ENCODE measurements around the gene CES4A.
A peak's percentile ranks its signal among the peaks of the same experiment; 100 is the strongest.
"Not testable (repeated sequence)": the region's sequence is repeated elsewhere in the genome, so short reads cannot be mapped to it uniquely, and the experiment has no call there.

Gene CES4A

GRCh38 chr16:67030221-67030962, 42.0 kb downstream of the CES4A start:
- H3K4me1 Mint-ChIP-seq (ENCODE audit: low read depth) = peaks cover 56% of the 10 kb centered on the region
- H3K36me3 Mint-ChIP-seq = peaks cover 8% of the 10 kb centered on the region
- peak overlapping the region; percentile 86 for H3K27ac Mint-ChIP-seq
- H3K4me3 Mint-ChIP-seq = peak overlapping the region; percentile 92
- no peaks in the 10 kb centered on the region for H3K27me3 Mint-ChIP-seq
- no peaks in the 10 kb centered on the region for H3K9me3 Mint-ChIP-seq (ENCODE audit: low read depth)

GRCh38 chr16:67034487-67034886, 46.1 kb downstream of the CES4A start:
- H3K36me3 Mint-ChIP-seq = peaks cover 8% of the 10 kb centered on the region
- H3K4me3 Mint-ChIP-seq = peak overlapping the region; percentile 44
- no peaks in the 10 kb centered on the region for H3K27me3 Mint-ChIP-seq
- H3K27ac Mint-ChIP-seq = no peak overlapping the region
- no peaks in the 10 kb centered on the region for H3K9me3 Mint-ChIP-seq (ENCODE audit: low read depth)
- H3K4me1 Mint-ChIP-seq (ENCODE audit: low read depth) = peaks cover 62% of the 10 kb centered on the region

- no peak overlapping the region for H3K4me3 Mint-ChIP-seq
- no peaks in the 10 kb centered on the region for H3K27me3 Mint-ChIP-seq
- no peak overlapping the region for H3K27ac Mint-ChIP-seq
- no peaks in the 10 kb centered on the region for H3K9me3 Mint-ChIP-seq (ENCODE audit: low read depth)
- H3K4me1 Mint-ChIP-seq (ENCODE audit: low read depth) = peaks cover 64% of the 10 kb centered on the region
- H3K36me3 Mint-ChIP-seq = peaks cover 7% of the 10 kb centered on the region
Measured at GRCh38 chr16:67035364-67035763, 47.0 kb downstream of the CES4A start.

GRCh38 chr16:67036323-67036741, 47.9 kb downstream of the CES4A start:
- Mint-ChIP-seq H3K27ac (no peak overlapping the region), H3K4me3 (no peak overlapping the region), H3K9me3 (ENCODE audit: low read depth) (no peaks in the 10 kb centered on the region), H3K36me3 (peaks cover 12% of the 10 kb centered on the region), H3K4me1 (ENCODE audit: low read depth) (peaks cover 63% of the 10 kb centered on the region), H3K27me3 (no peaks in the 10 kb centered on the region)

- Mint-ChIP-seq H3K9me3 (ENCODE audit: low read depth) (no peaks in the 10 kb centered on the region), H3K4me1 (ENCODE audit: low read depth) (peaks cover 44% of the 10 kb centered on the region), H3K4me3 (no peak overlapping the region), H3K36me3 (peaks cover 12% of the 10 kb centered on the region), H3K27ac (no peak overlapping the region), H3K27me3 (no peaks in the 10 kb centered on the region)
Measured at GRCh38 chr16:67039260-67040020, 51.1 kb downstream of the CES4A start.

GRCh38 chr16:67040166-67040565, 51.8 kb downstream of the CES4A start:
- H3K27me3 Mint-ChIP-seq = no peaks in the 10 kb centered on the region
- H3K36me3 Mint-ChIP-seq = peaks cover 10% of the 10 kb centered on the region
- peaks cover 37% of the 10 kb centered on the region for H3K4me1 Mint-ChIP-seq (ENCODE audit: low read depth)
- H3K9me3 Mint-ChIP-seq (ENCODE audit: low read depth) = no peaks in the 10 kb centered on the region
- H3K4me3 Mint-ChIP-seq = no peak overlapping the region
- no peak overlapping the region for H3K27ac Mint-ChIP-seq

GRCh38 chr16:67040906-67041305, 52.5 kb downstream of the CES4A start:
- Mint-ChIP-seq H3K27me3 (no peaks in the 10 kb centered on the region), H3K4me1 (ENCODE audit: low read depth) (peaks cover 32% of the 10 kb centered on the region), H3K9me3 (ENCODE audit: low read depth) (no peaks in the 10 kb centered on the region), H3K36me3 (peaks cover 10% of the 10 kb centered on the region), H3K4me3 (no peak overlapping the region), H3K27ac (peak overlapping the region; percentile 6)

- not testable (repeated sequence) for H3K27me3 Mint-ChIP-seq; H3K4me3 Mint-ChIP-seq; H3K9me3 Mint-ChIP-seq (ENCODE audit: low read depth); H3K27ac Mint-ChIP-seq
- peaks cover 10% of the 10 kb centered on the region for H3K36me3 Mint-ChIP-seq
- peaks cover 29% of the 10 kb centered on the region for H3K4me1 Mint-ChIP-seq (ENCODE audit: low read depth)
Measured at GRCh38 chr16:67041520-67041919, 53.1 kb downstream of the CES4A start.

- no peaks in the 10 kb centered on the region for H3K9me3 Mint-ChIP-seq (ENCODE audit: low read depth)
- H3K27me3 Mint-ChIP-seq = no peaks in the 10 kb centered on the region
- H3K4me3 Mint-ChIP-seq = no peak overlapping the region
- H3K27ac Mint-ChIP-seq = peak overlapping the region; percentile 55
- peaks cover 27% of the 10 kb centered on the region for H3K4me1 Mint-ChIP-seq (ENCODE audit: low read depth)
- peaks cover 10% of the 10 kb centered on the region for H3K36me3 Mint-ChIP-seq
Measured at GRCh38 chr16:67043420-67043819, 55.0 kb downstream of the CES4A start.

GRCh38 chr16:67050796-67051195, 62.4 kb downstream of the CES4A start:
- Mint-ChIP-seq H3K4me1 (ENCODE audit: low read depth) (peaks cover 37% of the 10 kb centered on the region), H3K9me3 (ENCODE audit: low read depth) (no peaks in the 10 kb centered on the region), H3K36me3 (no peaks in the 10 kb centered on the region), H3K4me3 (no peak overlapping the region), H3K27ac (no peak overlapping the region), H3K27me3 (no peaks in the 10 kb centered on the region)

- peaks cover 41% of the 10 kb centered on the region for H3K4me1 Mint-ChIP-seq (ENCODE audit: low read depth)
- H3K27ac Mint-ChIP-seq = peak overlapping the region; percentile 80
- peaks cover 2% of the 10 kb centered on the region for H3K36me3 Mint-ChIP-seq
- no peaks in the 10 kb centered on the region for H3K9me3 Mint-ChIP-seq (ENCODE audit: low read depth)
- H3K4me3 Mint-ChIP-seq = peak overlapping the region; percentile 76
- H3K27me3 Mint-ChIP-seq = no peaks in the 10 kb centered on the region
Measured at GRCh38 chr16:67052399-67052798, 64.0 kb downstream of the CES4A start.

GRCh38 chr16:67053767-67054334, 65.5 kb downstream of the CES4A start:
- H3K27me3 Mint-ChIP-seq = no peaks in the 10 kb centered on the region
- H3K4me1 Mint-ChIP-seq (ENCODE audit: low read depth) = peaks cover 51% of the 10 kb centered on the region
- H3K36me3 Mint-ChIP-seq = peaks cover 2% of the 10 kb centered on the region
- H3K27ac Mint-ChIP-seq = peak overlapping the region; percentile 92
- H3K9me3 Mint-ChIP-seq (ENCODE audit: low read depth) = no peaks in the 10 kb centered on the region
- H3K4me3 Mint-ChIP-seq = peak overlapping the region; percentile 76

GRCh38 chr16:67054901-67055300, 66.5 kb downstream of the CES4A start:
- peaks cover 2% of the 10 kb centered on the region for H3K36me3 Mint-ChIP-seq

GRCh38 chr16:67055712-67056487, 67.5 kb downstream of the CES4A start:
- H3K9me3 Mint-ChIP-seq (ENCODE audit: low read depth) = no peaks in the 10 kb centered on the region
- H3K27ac Mint-ChIP-seq = peak overlapping the region; percentile 83
- peak overlapping the region; percentile 48 for H3K4me3 Mint-ChIP-seq
- peaks cover 52% of the 10 kb centered on the region for H3K4me1 Mint-ChIP-seq (ENCODE audit: low read depth)
- H3K36me3 Mint-ChIP-seq = peaks cover 4% of the 10 kb centered on the region
- H3K27me3 Mint-ChIP-seq = no peaks in the 10 kb centered on the region

More at GRCh38 chr16:67054901-67055300, 66.5 kb downstream of the CES4A start:
- H3K4me3 Mint-ChIP-seq = no peak overlapping the region
- H3K27me3 Mint-ChIP-seq = no peaks in the 10 kb centered on the region
- H3K27ac Mint-ChIP-seq = peak overlapping the region; percentile 92
- H3K9me3 Mint-ChIP-seq (ENCODE audit: low read depth) = no peaks in the 10 kb centered on the region
- H3K4me1 Mint-ChIP-seq (ENCODE audit: low read depth) = peaks cover 53% of the 10 kb centered on the region
